ENCODE results near the gene KRT28. TPM values are rescaled to one million over a fixed set of nuclear protein-coding genes. Genes with fewer than 3 reads are reported as not detected.

The KRT28 gene
- total RNA-seq, 4 donors from 2014 or later = not detected

- H3K27me3 ChIP-seq = peaks cover 9 to 51% (median 30%) of the 10 kb centered on the region in 3 donors
- ATAC-seq = no peak
Observed at GRCh38 chr17:40810494-40810893, 10.7 kb upstream of the KRT28 start.

GRCh38 chr17:40809721-40810421 is 10.1 kb upstream of the KRT28 start:
- Histone ChIP-seq H3K4me1 (no peaks in the 10 kb centered on the region), H3K27ac (no peak overlapping the region), H3K9me3 (no peaks in the 10 kb centered on the region), H3K4me3 (no peak overlapping the region), H3K27me3 (peaks cover 15 to 56% (median 32%) of the 10 kb centered on the region in 3 donors), H3K36me3 (no peaks in the 10 kb centered on the region)
- in situ Hi-C loops (cut with MboI; ENCODE audit: low sequenced_read_pairs in 4 of 4) (loop anchor here in 3 of 4 donors (10.0 to 25.0 kb wide), 3 partner anchors 852 to 865 kb away; no protein-coding TSS in a partner anchor), intact Hi-C loops (cut with DNase I; ENCODE audit: low total_unique reads) (loop anchor here (10.0 kb wide), 1 partner anchor 165 kb away; the partner anchor contains the start of gene SMARCE1)
- DNase-seq = no peak
- TF ChIP-seq POLR2A (IDR thresholded peaks at IDR 0.05) (no peak), CTCF (IDR thresholded peaks at IDR 0.05 in 4 of 5, conservative IDR thresholded peaks at IDR 0.05 in 1 of 5) (no peak)
- ATAC-seq = no peak

More at GRCh38 chr17:40810494-40810893, 10.7 kb upstream of the KRT28 start:
- Histone ChIP-seq H3K27ac (no peak overlapping the region), H3K36me3 (no peaks in the 10 kb centered on the region), H3K4me3 (no peak overlapping the region), H3K4me1 (no peaks in the 10 kb centered on the region), H3K9me3 (no peaks in the 10 kb centered on the region)
- in situ Hi-C loops (cut with MboI; ENCODE audit: low sequenced_read_pairs in 4 of 4) (loop anchor here in 2 of 4 donors (10.0 to 25.0 kb wide), 2 partner anchors 852 to 864 kb away; no protein-coding TSS in a partner anchor), intact Hi-C loops (cut with DNase I; ENCODE audit: low total_unique reads) (loop anchor here (10.0 kb wide), 1 partner anchor 166 kb away; the partner anchor contains the start of gene SMARCE1)
- DNase-seq = no peak
- TF ChIP-seq POLR2A (IDR thresholded peaks at IDR 0.05) (no peak), CTCF (IDR thresholded peaks at IDR 0.05 in 4 of 5, conservative IDR thresholded peaks at IDR 0.05 in 1 of 5) (no peak)

- Histone ChIP-seq H3K36me3 (no peaks in the 10 kb centered on the region), H3K27ac (no peak overlapping the region), H3K9me3 (no peaks in the 10 kb centered on the region), H3K4me3 (no peak overlapping the region), H3K4me1 (no peaks in the 10 kb centered on the region), H3K27me3 (peaks cover 13 to 48% (median 32%) of the 10 kb centered on the region in 3 donors)
- ATAC-seq = no peak
- no peak for DNase-seq
- in situ Hi-C loops (cut with MboI; ENCODE audit: low sequenced_read_pairs in 4 of 4) = loop anchor here in 2 of 4 donors (10.0 to 25.0 kb wide), 2 partner anchors 856 to 859 kb away; no protein-coding TSS in a partner anchor
- intact Hi-C loops (cut with DNase I; ENCODE audit: low total_unique reads) = no loop called here
- no peak for TF ChIP-seq CTCF (IDR thresholded peaks at IDR 0.05 in 4 of 5, conservative IDR thresholded peaks at IDR 0.05 in 1 of 5)
- no peak for TF ChIP-seq POLR2A (IDR thresholded peaks at IDR 0.05)
Observed at GRCh38 chr17:40806131-40806530, 6.4 kb upstream of the KRT28 start.

- peaks cover 19 to 37% (median 28%) of the 10 kb centered on the region in 3 donors for H3K27me3 ChIP-seq
- intact Hi-C loops (cut with DNase I; ENCODE audit: low total_unique reads) (loop anchor here (1.0 to 2.0 kb wide), 2 partner anchors 845 to 863 kb away; no protein-coding TSS in a partner anchor), in situ Hi-C loops (cut with MboI; ENCODE audit: low sequenced_read_pairs in 4 of 4) (loop anchor here in 2 of 4 donors (10.0 to 25.0 kb wide), 2 partner anchors 859 to 861 kb away; no protein-coding TSS in a partner anchor)
- no peak overlapping the region for H3K27ac ChIP-seq
- H3K4me1 ChIP-seq = no peaks in the 10 kb centered on the region
- H3K36me3 ChIP-seq = no peaks in the 10 kb centered on the region
- no peaks in the 10 kb centered on the region for H3K9me3 ChIP-seq
- TF ChIP-seq POLR2A (IDR thresholded peaks at IDR 0.05) = no peak
- peak; percentile 48 to 79 (median 69) for TF ChIP-seq CTCF (IDR thresholded peaks at IDR 0.05 in 4 of 5, conservative IDR thresholded peaks at IDR 0.05 in 1 of 5)
- DNase-seq (peak; percentile 32 to 55), ATAC-seq (peak in 1 of 2 donors; percentile 75)
- no peak overlapping the region for H3K4me3 ChIP-seq
Observed at GRCh38 chr17:40803617-40804082, 3.9 kb upstream of the KRT28 start.
